Testis (tissue), 2 donors: ENCODE results near the gene EHMT1.

Source experiments
- CTCF ChIP-seq, 3 experiments: fragments of 450-650 bp in 2 of 3; fragments of 200-600 bp in 1 of 3; sonication (generic) in 1 of 3; IDR thresholded peaks; one replicate each; pipeline ENCODE4 v1.5.1; 2016 to 2019; ENCODE audit warnings: antibody characterized with exemption in 3 of 3, mild to moderate bottlenecking in 2 of 3, moderate library complexity in 1 of 3
- POLR2A ChIP-seq: fragments of 450-650 bp; IDR thresholded peaks from one replicate; pipeline ENCODE4 v1.6.1; 2017; ENCODE audit warnings: antibody characterized with exemption, mild to moderate bottlenecking, moderate library complexity

- TF ChIP-seq CTCF (IDR thresholded peaks at IDR 0.05) (no peak), POLR2A (no peak)
These were observed 254.6 kb downstream of the EHMT1 start for GRCh38 chr9:137873408-137873807.
